Measurements from ENCODE around the gene PPP1CA.

PPP1CA gene

GRCh38 chr11:67366961-67367760, 34.5 kb downstream of the PPP1CA start:
- no peak for DNase-seq

GRCh38 chr11:67366546-67366945, 35.1 kb downstream of the PPP1CA start:
- no peak for DNase-seq

- no peak for DNase-seq
These were observed 35.8 kb downstream of the PPP1CA start for GRCh38 chr11:67365736-67366444.

GRCh38 chr11:67364783-67365722, 36.6 kb downstream of the PPP1CA start:
- DNase-seq: no peak

GRCh38 chr11:67364169-67364568, 37.5 kb downstream of the PPP1CA start:
- no peak for DNase-seq

GRCh38 chr11:67357831-67358670, 43.6 kb downstream of the PPP1CA start:
- DNase-seq: no peak

GRCh38 chr11:67356864-67357561, 44.6 kb downstream of the PPP1CA start:
- DNase-seq: peak; percentile 36 to 70 (median 57)

- DNase-seq: no peak
These were observed 45.2 kb downstream of the PPP1CA start for GRCh38 chr11:67356387-67356863.

GRCh38 chr11:67355794-67356386, 45.8 kb downstream of the PPP1CA start:
- no peak for DNase-seq

- DNase-seq: no peak
These were observed 46.5 kb downstream of the PPP1CA start for GRCh38 chr11:67355023-67355793.

- no peak for DNase-seq
These were observed 47.3 kb downstream of the PPP1CA start for GRCh38 chr11:67354075-67355022.

- peak; percentile 89 to 96 (median 92) for DNase-seq
These were observed 48.2 kb downstream of the PPP1CA start, which contains the start of gene POLD4 for GRCh38 chr11:67353317-67354074. POLD4 (minus strand) TSS chr11:67353546; CDS start chr11:67353399, 147 bp downstream.

- DNase-seq: peak in 4 of 5 donors; percentile 44 to 83 (median 56)
These were observed 48.9 kb downstream of the PPP1CA start for GRCh38 chr11:67352546-67353316.

GRCh38 chr11:67351275-67352005, 50.2 kb downstream of the PPP1CA start:
- DNase-seq: peak; percentile 44 to 78 (median 59)

GRCh38 chr11:67349928-67350465, 51.7 kb downstream of the PPP1CA start:
- no peak for DNase-seq

- DNase-seq: no peak
These were observed 52.2 kb downstream of the PPP1CA start for GRCh38 chr11:67349457-67349856.
